K562 (cell line): ENCODE results near the gene NRAP. TPM values are rescaled to one million over a fixed set of nuclear protein-coding genes. Genes with fewer than 3 reads are reported as not detected.

Source experiments
- ATAC-seq: fragments of 200-7000 bp; cut with Tn5 transposase; 3 replicates; pipeline ENCODE4 v1.9.1; 2020; ENCODE audit warnings: moderate library complexity
- BruUV-seq: library from RNA; stranded (reverse); fragments of 400-500 nt; replicated peaks from 2 replicates; lab custom pipeline; 2021; lab: Mats Ljungman, UMichigan
- CTCF ChIA-PET: fragments of 300-600 bp; formaldehyde crosslinking; extraction: SDS; loops from one replicate; lab custom pipeline; 2021; ENCODE audit warnings: low intra/inter-chr PET ratio; lab: Yijun Ruan, JAX
- POLR2A ChIA-PET: fragments of 300-600, 350-650 bp; sonication (Branson Sonifier 250); formaldehyde crosslinking; extraction: SDS; loops from one replicate; lab custom pipeline; 2021; ENCODE audit warnings: antibody characterized with exemption, inconsistent platforms; lab: Yijun Ruan, JAX
- DNase-seq, 4 experiments: peaks; one replicate each; pipeline versions ENCODE4 v3.0.0 to v3.0.0-alpha.2; 2011 to 2018; ENCODE audit warnings: low spot score in 3 of 4, mixed read lengths in 3 of 4; ENCODE audit errors: extremely low read depth in 1 of 4
- FAIRE-seq: peaks from 2 replicates; lab custom pipeline; 2011; peaks lifted over from hg19 to GRCh38; lab: Jason Lieb, UNC
- H2AFZ ChIP-seq: 2 replicates; pipeline ENCODE4 v1.6.0; 2011; ENCODE audit warnings: low read depth, low read length, control low read depth, inconsistent platforms
- H3K27ac ChIP-seq: fragments of 200-600 bp; 3 replicates; pipeline ENCODE4 v1.8.0; 2011; ENCODE audit warnings: low read depth, mild to moderate bottlenecking, control low read depth, inconsistent platforms, low read length, moderate library complexity, mixed read lengths; ENCODE audit errors: extremely low read depth
- H3K27me3 ChIP-seq, 2 experiments: fragments of 300-600 bp in 1 of 2; 2 replicates in 1 of 2; 3 replicates in 1 of 2; pipeline versions ENCODE4 v1.6.0 to v1.8.0; 2011; ENCODE audit warnings: inconsistent platforms in 2 of 2, low read length in 2 of 2, mild to moderate bottlenecking in 1 of 2, mixed read lengths in 1 of 2, moderate library complexity in 1 of 2; ENCODE audit not compliant: control insufficient read depth in 2 of 2, insufficient read depth in 2 of 2
- H3K36me3 ChIP-seq: fragments of 300-600 bp; 3 replicates; pipeline ENCODE4 v1.8.0; 2011; ENCODE audit warnings: mild to moderate bottlenecking, low read length, inconsistent platforms; ENCODE audit not compliant: control insufficient read depth, insufficient read depth
- H3K4me1 ChIP-seq, 2 experiments: fragments of 200-600 bp in 1 of 2; replicated peaks in 1 of 2; 2 replicates in 1 of 2; 3 replicates in 1 of 2; pipeline versions ENCODE4 v1.5.1 to v1.8.0; 2011; ENCODE audit warnings: inconsistent platforms in 2 of 2, low read length in 2 of 2, mild to moderate bottlenecking in 1 of 2, mixed read lengths in 1 of 2, moderate library complexity in 1 of 2; ENCODE audit not compliant: control insufficient read depth in 2 of 2, insufficient read depth in 2 of 2
- H3K4me2 ChIP-seq: 2 replicates; pipeline ENCODE4 v1.6.1; 2011; ENCODE audit warnings: low read length, control low read depth, inconsistent platforms, mixed read lengths; ENCODE audit not compliant: insufficient read depth
- H3K4me3 ChIP-seq: fragments of 200-600 bp; sonication (generic), shearing (Covaris generic); 2 replicates; pipeline ENCODE4 v1.5.1; 2016; ENCODE audit warnings: control low read depth, inconsistent platforms
- H3K79me2 ChIP-seq: fragments of 200-600 bp; 3 replicates; pipeline ENCODE4 v1.8.0; 2011; ENCODE audit warnings: low read length, inconsistent platforms; ENCODE audit not compliant: control insufficient read depth, insufficient read depth
- H3K9ac ChIP-seq, 2 experiments: 2 replicates each; pipeline versions ENCODE4 v1.6.0 to v1.6.1; 2011; ENCODE audit warnings: low read depth in 2 of 2, low read length in 2 of 2, control low read depth in 1 of 2, inconsistent platforms in 1 of 2, mild to moderate bottlenecking in 1 of 2, mixed read lengths in 1 of 2; ENCODE audit not compliant: insufficient read depth in 1 of 2
- H3K9me1 ChIP-seq: one replicate; pipeline ENCODE4 v1.6.0; 2011; ENCODE audit warnings: inconsistent platforms, mild to moderate bottlenecking, low read length, moderate library complexity; ENCODE audit not compliant: control insufficient read depth, insufficient read depth
- H3K9me3 ChIP-seq: replicated peaks from 2 replicates; pipeline ENCODE4 v1.5.1; 2011; ENCODE audit warnings: low read depth, low read length, inconsistent platforms; ENCODE audit not compliant: control insufficient read depth, insufficient read depth
- H4K20me1 ChIP-seq: replicated peaks from 2 replicates; pipeline ENCODE4 v1.6.1; 2011; ENCODE audit warnings: low read length, inconsistent platforms, mixed read lengths; ENCODE audit not compliant: control insufficient read depth, insufficient read depth
- CCAR2 ChIP-seq: fragments of 200-400 bp; formaldehyde crosslinking; IDR thresholded peaks from 2 replicates; pipeline ENCODE4 v1.6.1; 2017; ENCODE audit warnings: mild to moderate bottlenecking, low read depth, low read length
- CREBBP ChIP-seq: IDR thresholded peaks from one replicate; pipeline ENCODE4 v1.6.1; 2012; ENCODE audit warnings: low read depth, mild to moderate bottlenecking, control low read depth, inconsistent platforms, low read length
- DDX20 ChIP-seq: fragments of 450-650 bp; IDR thresholded peaks from 2 replicates; pipeline ENCODE4 v1.6.1; 2016; ENCODE audit warnings: missing genetic modification characterization, low read depth, mild to moderate bottlenecking, missing compliant biosample characterization, moderate library complexity
- MXI1 ChIP-seq: IDR thresholded peaks from 2 replicates; pipeline ENCODE4 v1.6.1; 2011; ENCODE audit warnings: low read depth, mild to moderate bottlenecking, improper control_type of control experiment, low read length
- RFX7 ChIP-seq: fragments of 250-450 bp; sonication (Bioruptor Pico); IDR thresholded peaks from 2 replicates; pipeline ENCODE4 v1.5.1; 2021; ENCODE audit warnings: mild to moderate bottlenecking
- SAFB2 ChIP-seq: fragments of 200-400 bp; formaldehyde crosslinking; IDR thresholded peaks from 2 replicates; pipeline ENCODE4 v1.6.1; 2018; ENCODE audit warnings: borderline replicate concordance, low read length, low read depth, moderate library complexity; ENCODE audit not compliant: severe bottlenecking
- ZKSCAN3 ChIP-seq: fragments of 250-450 bp; sonication (Bioruptor Pico); IDR thresholded peaks from 2 replicates; pipeline ENCODE4 v1.4.0; 2020
- ZKSCAN8 ChIP-seq: fragments of 200-800 bp; sonication (Bioruptor generic); IDR thresholded peaks from 2 replicates; pipeline ENCODE4 v1.6.1; 2016; ENCODE audit warnings: missing genetic modification characterization, missing compliant biosample characterization
- ZNF311 ChIP-seq: fragments of 250-450 bp; sonication (Bioruptor Pico); IDR thresholded peaks from 2 replicates; pipeline ENCODE4 v1.4.0; 2020; ENCODE audit warnings: mild to moderate bottlenecking, moderate library complexity
- ZNF766 ChIP-seq: fragments of 200-800 bp; sonication (Bioruptor generic); conservative IDR thresholded peaks from 2 replicates; pipeline ENCODE4 v1.6.1; 2016; ENCODE audit warnings: missing genetic modification characterization, missing compliant biosample characterization
- WGBS: fragments of 100-300 bp; shearing (Covaris generic); methylation state at CpG from one replicate; pipeline ENCODE4 v1.1.6; 2016; ENCODE audit warnings: low coverage, mixed read lengths; ENCODE audit not compliant: insufficient coverage; ENCODE audit errors: missing lambda C conversion rate; 5-methylcytosine and 5-hydroxymethylcytosine counted together
- in situ Hi-C: fragments of 300-500 bp; cut with MboI; formaldehyde crosslinking; loops from 4 replicates; pipeline ENCODE4 v1.15.0; 2018; ENCODE audit warnings: inconsistent platforms, mixed read lengths
- intact Hi-C: fragments of 100-400 bp; cut with micrococcal nuclease; formaldehyde crosslinking; loops from 2 replicates; pipeline ENCODE4 v1.14.2; 2022
- polyA plus RNA-seq, 8 experiments: library from polyadenylated mRNA; depleted of rRNA in 4 of 8; stranded (reverse) in 5 of 8; unstranded in 3 of 8; fragments of >200 nt; fragmentation: Nextera tagmentation in 2 of 8; fragmentation: Illumina TruSeq in 1 of 8; extraction: Ambion mirVana in 2 of 8; extraction: Trizol in 1 of 8; gene quantifications; 2 replicates each; pipeline versions ENCODE4 v1.2.1 to v1.2.3, GENCODE V29; 2011 to 2014; ENCODE audit warnings: inconsistent platforms in 1 of 8, missing spikeins in 1 of 8
- total RNA-seq, 7 experiments: library from RNA; depleted of rRNA in 6 of 7; stranded (reverse); fragments of >200 nt in 6 of 7; fragmentation: Illumina TruSeq in 2 of 7; extraction: Trizol in 2 of 7; gene quantifications; 2 replicates each; pipeline versions ENCODE4 v1.2.1 to v1.2.3, GENCODE V29; 2011 to 2021; ENCODE audit warnings: low replicate concordance in 1 of 7
- TF ChIP-seq, protein P1 (sequence below): fragments of 450-650 bp; IDR thresholded peaks from 2 replicates; pipeline ENCODE4 v1.6.1; 2017; ENCODE audit warnings: antibody characterized with exemption
- TF ChIP-seq, protein P2 (sequence below): IDR thresholded peaks from 2 replicates; pipeline ENCODE4 v1.6.1; 2012; ENCODE audit warnings: low read depth, low read length, improper control_type of control experiment, borderline replicate concordance
- TF ChIP-seq, protein P3 (sequence below): fragments of 450-650 bp; formaldehyde crosslinking; IDR thresholded peaks from 2 replicates; pipeline ENCODE4 v1.4.0; 2020; ENCODE audit warnings: mild to moderate bottlenecking, moderate library complexity

Gene NRAP
- total and polyA plus RNA-seq, 9 of the 15 experiments (the other 6 are each of a cell fraction or from before 2014, with no cell fraction given) = not detected

DNA sequence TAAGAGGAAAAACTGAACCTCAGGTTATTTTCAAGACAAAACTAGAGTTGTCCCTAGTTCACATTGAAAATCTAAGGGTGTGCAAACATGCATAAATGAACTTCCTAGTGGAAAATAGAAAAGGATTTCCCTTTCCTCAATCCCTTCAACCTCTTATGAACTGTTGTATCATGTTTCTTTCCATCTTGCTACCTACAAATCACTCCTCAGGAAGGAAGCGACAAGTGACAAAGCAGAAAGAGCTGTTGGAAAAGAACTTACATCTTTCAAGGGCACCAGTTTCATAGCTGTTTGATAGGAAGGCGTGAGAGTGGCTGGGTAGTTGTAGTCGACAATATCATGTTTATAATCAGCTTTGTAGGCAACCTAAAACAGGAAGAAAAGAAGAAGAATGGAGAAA lies 23.9 kb downstream of the NRAP start:
- no TSS peak for BruUV-seq
- ChIA-PET CTCF (no interaction called here), POLR2A (no interaction called here)
- Histone ChIP-seq H3K9me3 (no peaks in the 10 kb centered on the region), H3K4me2 (no peak overlapping the region), H2AFZ (no peak overlapping the region), H3K27ac (no peak overlapping the region), H3K27me3 (peaks cover 0 to 4% of the 10 kb centered on the region in 2 experiments; a peak in 2 of 5 replicates), H4K20me1 (no peaks in the 10 kb centered on the region)
- FAIRE-seq (no peak), ATAC-seq (no peak)
- in situ Hi-C loops (no loop called here), intact Hi-C loops (no loop called here)
- 0% methylated on average over 3 of the region's 3 CpGs for WGBS
- no peak for TF ChIP-seq MXI1
- no peak for TF ChIP-seq ZNF311 (CRISPR knock-in tag)
- no peak for TF ChIP-seq SAFB2
- TF ChIP-seq CREBBP = no peak
- TF ChIP-seq ZKSCAN8 (CRISPR knock-in tag) = no peak
- no peak for TF ChIP-seq ZNF766 (CRISPR knock-in tag)
- TF ChIP-seq ZKSCAN3 = no peak
- TF ChIP-seq, protein P1, sequence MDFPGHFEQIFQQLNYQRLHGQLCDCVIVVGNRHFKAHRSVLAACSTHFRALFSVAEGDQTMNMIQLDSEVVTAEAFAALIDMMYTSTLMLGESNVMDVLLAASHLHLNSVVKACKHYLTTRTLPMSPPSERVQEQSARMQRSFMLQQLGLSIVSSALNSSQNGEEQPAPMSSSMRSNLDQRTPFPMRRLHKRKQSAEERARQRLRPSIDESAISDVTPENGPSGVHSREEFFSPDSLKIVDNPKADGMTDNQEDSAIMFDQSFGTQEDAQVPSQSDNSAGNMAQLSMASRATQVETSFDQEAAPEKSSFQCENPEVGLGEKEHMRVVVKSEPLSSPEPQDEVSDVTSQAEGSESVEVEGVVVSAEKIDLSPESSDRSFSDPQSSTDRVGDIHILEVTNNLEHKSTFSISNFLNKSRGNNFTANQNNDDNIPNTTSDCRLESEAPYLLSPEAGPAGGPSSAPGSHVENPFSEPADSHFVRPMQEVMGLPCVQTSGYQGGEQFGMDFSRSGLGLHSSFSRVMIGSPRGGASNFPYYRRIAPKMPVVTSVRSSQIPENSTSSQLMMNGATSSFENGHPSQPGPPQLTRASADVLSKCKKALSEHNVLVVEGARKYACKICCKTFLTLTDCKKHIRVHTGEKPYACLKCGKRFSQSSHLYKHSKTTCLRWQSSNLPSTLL = no peak
- TF ChIP-seq, protein P2, sequence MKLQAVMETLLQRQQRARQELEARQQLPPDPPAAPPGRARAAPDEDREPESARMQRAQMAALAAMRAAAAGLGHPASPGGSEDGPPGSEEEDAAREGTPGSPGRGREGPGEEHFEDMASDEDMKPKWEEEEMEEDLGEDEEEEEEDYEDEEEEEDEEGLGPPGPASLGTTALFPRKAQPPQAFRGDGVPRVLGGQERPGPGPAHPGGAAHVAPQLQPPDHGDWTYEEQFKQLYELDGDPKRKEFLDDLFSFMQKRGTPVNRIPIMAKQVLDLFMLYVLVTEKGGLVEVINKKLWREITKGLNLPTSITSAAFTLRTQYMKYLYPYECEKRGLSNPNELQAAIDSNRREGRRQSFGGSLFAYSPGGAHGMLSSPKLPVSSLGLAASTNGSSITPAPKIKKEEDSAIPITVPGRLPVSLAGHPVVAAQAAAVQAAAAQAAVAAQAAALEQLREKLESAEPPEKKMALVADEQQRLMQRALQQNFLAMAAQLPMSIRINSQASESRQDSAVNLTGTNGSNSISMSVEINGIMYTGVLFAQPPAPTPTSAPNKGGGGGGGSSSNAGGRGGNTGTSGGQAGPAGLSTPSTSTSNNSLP = no peak
- no peak for TF ChIP-seq CCAR2
- TF ChIP-seq, protein P3, sequence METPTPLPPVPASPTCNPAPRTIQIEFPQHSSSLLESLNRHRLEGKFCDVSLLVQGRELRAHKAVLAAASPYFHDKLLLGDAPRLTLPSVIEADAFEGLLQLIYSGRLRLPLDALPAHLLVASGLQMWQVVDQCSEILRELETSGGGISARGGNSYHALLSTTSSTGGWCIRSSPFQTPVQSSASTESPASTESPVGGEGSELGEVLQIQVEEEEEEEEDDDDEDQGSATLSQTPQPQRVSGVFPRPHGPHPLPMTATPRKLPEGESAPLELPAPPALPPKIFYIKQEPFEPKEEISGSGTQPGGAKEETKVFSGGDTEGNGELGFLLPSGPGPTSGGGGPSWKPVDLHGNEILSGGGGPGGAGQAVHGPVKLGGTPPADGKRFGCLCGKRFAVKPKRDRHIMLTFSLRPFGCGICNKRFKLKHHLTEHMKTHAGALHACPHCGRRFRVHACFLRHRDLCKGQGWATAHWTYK = no peak
- no peak for TF ChIP-seq RFX7 (CRISPR knock-in tag)
- no peak for TF ChIP-seq DDX20
- TF ChIP-seq, all 486 proteins: peak for 0
- Histone ChIP-seq H3K4me1 (no peaks in the 10 kb centered on the region), H3K79me2 (no peaks in the 10 kb centered on the region), H3K9ac (no peak overlapping the region), H3K36me3 (no peaks in the 10 kb centered on the region), H3K9me1 (no peaks in the 10 kb centered on the region), H3K4me3 (no peak overlapping the region)
- no peak for DNase-seq
